Measurements from ENCODE around the gene RGS9. TPM values are rescaled to one million over a fixed set of nuclear protein-coding genes. Genes with fewer than 3 reads are reported as not detected.

The RGS9 gene
- total RNA-seq, 1 donor from 2014 or later, result 3.1 TPM

DNA sequence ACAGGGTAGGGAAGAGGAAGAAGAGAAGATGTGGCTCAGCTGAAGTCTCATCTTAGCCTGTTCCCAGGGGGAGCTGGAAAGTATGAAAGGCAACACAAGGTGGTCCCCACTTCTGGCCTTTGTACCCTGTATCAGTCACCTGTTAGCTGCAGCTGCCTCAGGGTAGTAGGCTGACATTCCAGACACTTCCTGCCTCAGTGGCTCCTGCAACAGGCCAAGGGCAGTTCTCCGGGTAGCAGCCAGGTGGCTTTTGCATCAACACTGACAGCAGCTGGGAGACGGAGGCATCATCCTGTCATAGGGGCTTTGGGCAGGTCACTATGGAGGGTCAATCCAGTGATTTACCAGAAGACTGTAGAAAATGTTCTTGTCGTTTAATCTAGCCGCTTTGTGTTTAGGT, 124.0 kb downstream of the RGS9 start:
- H3K4me1 Mint-ChIP-seq, result peaks cover 37% of the 10 kb centered on the region
- peaks cover 19% of the 10 kb centered on the region for H3K27me3 Mint-ChIP-seq
- intact Hi-C loops (cut with micrococcal nuclease), result no loop called here
- H3K36me3 Mint-ChIP-seq (ENCODE audit: low read depth), result no peaks in the 10 kb centered on the region
- DNase-seq, result no peak
- peaks cover 27% of the 10 kb centered on the region for H3K9me3 Mint-ChIP-seq
- no peak overlapping the region for H3K4me3 Mint-ChIP-seq
- no peak overlapping the region for H3K27ac Mint-ChIP-seq

DNA sequence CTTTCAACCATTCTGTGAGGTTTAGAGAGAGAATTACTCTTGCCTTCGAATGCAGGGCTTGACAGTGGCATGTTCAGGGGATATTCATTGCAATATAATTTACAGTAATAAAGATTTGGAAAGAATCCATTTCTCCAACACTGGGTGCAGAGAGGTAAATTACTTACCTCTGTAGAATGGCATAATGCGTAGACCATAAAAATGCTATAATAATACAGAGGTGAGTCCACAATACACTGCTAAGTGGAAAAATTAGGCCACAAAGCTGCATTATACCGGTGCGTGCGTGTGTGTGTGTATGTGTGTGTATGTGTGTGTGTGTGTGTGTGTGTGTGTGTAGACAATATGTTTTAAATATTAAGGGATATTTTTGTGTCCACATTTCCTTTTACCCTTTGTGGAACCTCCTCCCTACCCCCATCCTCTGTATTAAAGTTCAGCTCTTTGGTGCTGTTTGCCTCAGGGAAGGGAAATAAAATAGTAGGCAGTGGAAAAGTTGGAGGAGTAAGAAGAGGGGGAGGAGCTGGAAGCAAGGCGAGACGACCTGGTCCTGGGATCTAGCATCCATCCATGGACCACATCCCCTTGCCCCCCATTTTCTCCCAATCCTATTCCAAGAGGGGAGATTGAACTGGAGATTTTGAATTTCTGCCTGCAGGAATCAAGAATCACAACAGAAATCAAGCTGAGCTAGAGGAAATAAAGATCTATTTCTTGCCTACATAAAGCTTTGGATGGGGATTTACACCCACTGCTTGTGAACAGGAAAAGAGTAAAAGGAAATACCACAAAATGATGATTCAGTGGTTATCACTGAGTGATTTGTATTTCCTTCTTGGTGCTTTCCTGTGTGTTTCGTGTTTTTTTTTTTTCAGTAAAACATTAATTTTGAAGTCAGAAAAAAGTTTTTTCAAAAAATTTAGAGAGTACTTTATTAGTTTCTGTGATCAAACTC, 124.8 kb downstream of the RGS9 start:
- peaks cover 37% of the 10 kb centered on the region for H3K4me1 Mint-ChIP-seq
- H3K4me3 Mint-ChIP-seq, result peak overlapping the region; percentile 53
- peaks cover 3% of the 10 kb centered on the region for H3K36me3 Mint-ChIP-seq (ENCODE audit: low read depth)
- intact Hi-C loops (cut with micrococcal nuclease), result loop anchor here (1.0 kb wide), 2 partner anchors 33 to 261 kb away; no protein-coding TSS in a partner anchor
- peaks cover 30% of the 10 kb centered on the region for H3K9me3 Mint-ChIP-seq
- no peak for DNase-seq
- H3K27me3 Mint-ChIP-seq, result peaks cover 23% of the 10 kb centered on the region
- H3K27ac Mint-ChIP-seq, result peak overlapping the region; percentile 58

DNA sequence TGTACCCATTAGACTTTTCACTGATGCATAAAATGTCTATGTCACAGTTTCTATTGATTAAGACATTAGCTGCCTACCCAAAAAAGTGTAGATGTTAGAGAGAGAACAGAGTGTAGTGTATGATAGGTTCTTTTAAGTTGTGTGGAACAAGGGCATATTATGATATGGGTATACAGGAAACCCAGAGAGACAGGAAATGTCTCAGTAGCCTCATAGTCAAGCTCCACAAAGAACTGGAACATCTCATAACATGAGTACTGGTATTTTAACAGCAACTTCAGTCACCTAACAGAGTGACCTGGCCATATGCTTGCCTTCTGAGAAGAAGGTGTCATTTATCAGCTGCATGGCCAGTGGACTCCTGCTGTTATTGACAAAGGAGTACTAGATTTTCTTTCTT, 128.1 kb downstream of the RGS9 start:
- H3K27ac Mint-ChIP-seq, result no peak overlapping the region
- H3K4me1 Mint-ChIP-seq, result peaks cover 37% of the 10 kb centered on the region
- DNase-seq, result no peak
- peaks cover 32% of the 10 kb centered on the region for H3K9me3 Mint-ChIP-seq
- peaks cover 21% of the 10 kb centered on the region for H3K27me3 Mint-ChIP-seq
- H3K36me3 Mint-ChIP-seq (ENCODE audit: low read depth), result peaks cover 3% of the 10 kb centered on the region
- H3K4me3 Mint-ChIP-seq, result no peak overlapping the region
- intact Hi-C loops (cut with micrococcal nuclease), result no loop called here

DNA sequence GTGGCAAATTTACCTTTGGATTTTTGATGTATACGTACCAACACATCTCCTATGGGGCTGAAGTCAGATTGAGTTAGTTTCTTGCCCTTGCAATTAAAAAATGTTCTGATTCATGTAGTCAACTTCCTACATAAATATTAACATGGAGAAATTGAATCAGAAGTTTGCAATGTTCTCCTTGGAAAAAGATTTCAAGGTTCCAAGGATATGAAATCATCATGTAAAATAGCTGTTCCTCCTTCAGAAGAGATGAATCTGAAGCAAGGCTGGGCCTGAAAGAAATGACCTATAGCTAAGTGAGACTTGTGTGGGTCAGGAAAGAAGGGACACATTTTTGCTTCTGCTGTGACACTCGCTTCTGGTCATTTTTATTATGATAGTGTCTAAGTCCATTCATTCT, 131.7 kb downstream of the RGS9 start:
- H3K4me3 Mint-ChIP-seq, result no peak overlapping the region
- H3K27ac Mint-ChIP-seq, result no peak overlapping the region
- peaks cover 30% of the 10 kb centered on the region for H3K9me3 Mint-ChIP-seq
- peaks cover 12% of the 10 kb centered on the region for H3K4me1 Mint-ChIP-seq
- H3K36me3 Mint-ChIP-seq (ENCODE audit: low read depth), result peaks cover 3% of the 10 kb centered on the region
- intact Hi-C loops (cut with micrococcal nuclease), result no loop called here
- H3K27me3 Mint-ChIP-seq, result peaks cover 28% of the 10 kb centered on the region
- no peak for DNase-seq

DNA sequence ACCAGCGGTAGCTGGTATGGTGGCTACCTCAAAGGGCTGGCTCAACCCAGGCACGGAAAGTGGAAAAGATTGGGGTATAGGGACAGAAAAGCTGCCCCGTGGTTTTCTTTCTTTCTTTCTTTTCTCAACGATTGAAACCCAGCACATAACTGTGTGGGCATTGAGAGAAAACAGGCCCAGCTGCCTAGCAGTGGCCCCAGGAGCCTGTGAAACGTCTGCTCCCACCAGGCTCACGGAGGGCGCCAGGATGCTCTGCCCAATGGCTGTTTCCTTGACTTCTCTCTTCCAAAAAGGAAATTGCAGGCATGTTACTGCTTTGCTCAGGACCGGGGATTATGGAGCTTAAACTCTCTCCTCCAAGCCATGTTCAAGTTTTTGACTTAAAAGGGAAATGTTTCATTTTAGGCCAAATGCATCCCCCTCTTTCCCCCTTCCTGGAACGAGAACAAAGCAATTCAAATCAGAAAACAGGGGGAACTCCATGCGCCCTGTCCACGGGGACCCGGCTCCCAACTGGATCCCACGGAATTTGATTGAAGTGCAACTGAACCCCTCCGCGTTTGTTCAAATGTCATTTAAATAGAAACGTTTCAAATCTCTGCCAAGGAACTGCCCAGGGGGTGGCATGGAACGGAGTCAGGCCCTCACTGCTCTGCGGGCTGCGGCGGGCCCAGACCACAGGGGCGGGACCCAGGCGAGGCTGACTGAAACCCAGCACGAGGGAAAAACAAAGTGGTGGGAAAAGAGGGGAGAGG, 133.5 kb downstream of the RGS9 start:
- Mint-ChIP-seq H3K27me3 (peaks cover 35% of the 10 kb centered on the region), H3K4me1 (peaks cover 5% of the 10 kb centered on the region), H3K27ac (no peak overlapping the region), H3K9me3 (peaks cover 21% of the 10 kb centered on the region), H3K36me3 (ENCODE audit: low read depth) (peaks cover 3% of the 10 kb centered on the region), H3K4me3 (no peak overlapping the region)
- intact Hi-C loops (cut with micrococcal nuclease), result no loop called here
- DNase-seq, result no peak

DNA sequence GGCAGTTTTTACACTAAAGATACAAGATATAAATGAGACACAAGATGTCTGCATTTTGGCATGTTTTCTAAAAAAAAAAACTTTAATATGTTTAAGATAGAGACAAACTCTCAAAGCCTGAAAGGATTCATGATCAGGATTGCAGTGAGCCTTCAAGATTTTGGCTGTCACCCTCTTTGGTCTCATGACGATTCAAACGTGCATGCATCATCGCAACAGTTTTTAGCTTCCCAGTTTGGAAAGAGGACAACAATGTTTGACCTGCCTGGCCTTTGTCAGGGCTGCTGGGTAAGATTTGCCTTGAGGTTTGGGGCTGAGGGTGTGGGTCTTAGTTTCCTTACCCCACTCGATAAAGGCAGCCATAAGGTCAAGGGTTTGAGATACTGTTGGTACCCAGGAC, 134.1 kb downstream of the RGS9 start:
- no peaks in the 10 kb centered on the region for H3K4me1 Mint-ChIP-seq
- H3K27ac Mint-ChIP-seq, result no peak overlapping the region
- intact Hi-C loops (cut with micrococcal nuclease), result no loop called here
- no peak overlapping the region for H3K4me3 Mint-ChIP-seq
- H3K27me3 Mint-ChIP-seq, result peaks cover 35% of the 10 kb centered on the region
- DNase-seq, result no peak
- H3K9me3 Mint-ChIP-seq, result peaks cover 15% of the 10 kb centered on the region
- H3K36me3 Mint-ChIP-seq (ENCODE audit: low read depth), result peaks cover 3% of the 10 kb centered on the region

Other genes with a start within 250 kb of the RGS9 start
- 8.3 and 12.8 TPM in 2 replicates for gene LRRC37A3, start 217.9 kb upstream of the RGS9 start, total RNA-seq
- gene GNA13, start 80.6 kb upstream of the RGS9 start, total RNA-seq, result 51.1 and 52.3 TPM in 2 replicates

All from activated CD4-positive, alpha-beta T cell treated with anti-CD3 and anti-CD28 coated beads, Interleukin-2, amount 10 ng/mL, durations not matched to agents 24 days and 14 days (primary cell).